GM19238 (cell line): ENCODE results near the gene EIF5A2.
"Not testable (repeated sequence)": the region's sequence is repeated elsewhere in the genome, so short reads cannot be mapped to it uniquely, and the experiment has no call there.

Experiments
- DNase-seq: peaks from one replicate; pipeline ENCODE4 v3.0.0; 2011; ENCODE audit warnings: low spot score; ENCODE audit not compliant: insufficient read length

Gene EIF5A2

GRCh38 chr3:170908235-170909116, at the start of gene EIF5A2:
EIF5A2 (minus strand) TSS chr3:170908637; CDS start chr3:170907806, 831 bp downstream.
- DNase-seq: peak; percentile 87

GRCh38 chr3:170956647-170957046, 48.2 kb upstream of the EIF5A2 start:
- no peak for DNase-seq

- no peak for DNase-seq
Observed at GRCh38 chr3:170953736-170954135, 45.3 kb upstream of the EIF5A2 start.

GRCh38 chr3:170953229-170953628, 44.8 kb upstream of the EIF5A2 start:
- no peak for DNase-seq

- no peak for DNase-seq
Observed at GRCh38 chr3:170949211-170949610, 40.8 kb upstream of the EIF5A2 start.

- DNase-seq: no peak
Observed at GRCh38 chr3:170947018-170947769, 38.8 kb upstream of the EIF5A2 start.

- DNase-seq: no peak
Observed at GRCh38 chr3:170942011-170942410, 33.6 kb upstream of the EIF5A2 start.

GRCh38 chr3:170941551-170941950, 33.1 kb upstream of the EIF5A2 start:
- no peak for DNase-seq

- DNase-seq: not testable (repeated sequence)
Observed at GRCh38 chr3:170933039-170933438, 24.6 kb upstream of the EIF5A2 start.

- not testable (repeated sequence) for DNase-seq
Observed at GRCh38 chr3:170923553-170923952, 15.1 kb upstream of the EIF5A2 start.

GRCh38 chr3:170918715-170919114, 10.3 kb upstream of the EIF5A2 start:
- no peak for DNase-seq

GRCh38 chr3:170914690-170915089, 6.3 kb upstream of the EIF5A2 start:
- DNase-seq: no peak

GRCh38 chr3:170914212-170914611, 5.8 kb upstream of the EIF5A2 start:
- DNase-seq: no peak

GRCh38 chr3:170911051-170911450, 2.6 kb upstream of the EIF5A2 start:
- DNase-seq: no peak

GRCh38 chr3:170910542-170910941, 2.1 kb upstream of the EIF5A2 start:
- DNase-seq: no peak

GRCh38 chr3:170909129-170909903, 879 bp upstream of the EIF5A2 start:
- no peak for DNase-seq

- peak; percentile 23 for DNase-seq
Observed at GRCh38 chr3:170907637-170908234, 701 bp downstream of the EIF5A2 start.

GRCh38 chr3:170905862-170906261, 2.6 kb downstream of the EIF5A2 start:
- no peak for DNase-seq

- no peak for DNase-seq
Observed at GRCh38 chr3:170903123-170903522, 5.3 kb downstream of the EIF5A2 start.

- no peak for DNase-seq
Observed at GRCh38 chr3:170899455-170899854, 9.0 kb downstream of the EIF5A2 start.

GRCh38 chr3:170897978-170898377, 10.5 kb downstream of the EIF5A2 start:
- no peak for DNase-seq
